Mucosa of rectum (tissue), 2 donors: ENCODE data around the gene ZSWIM1.
A peak's percentile ranks its signal among the peaks of the same experiment; 100 is the strongest.

Experiments used
- H3K27ac ChIP-seq, 2 donors: one replicate each; pipeline ENCODE4 v1.7.0; 2013; ENCODE audit warnings: inconsistent platforms in 2 of 2, low read depth in 2 of 2, low read length in 2 of 2
- H3K27me3 ChIP-seq, 2 donors: one replicate each; pipeline ENCODE4 v1.7.0; 2013; ENCODE audit warnings: low read length in 2 of 2; ENCODE audit not compliant: control insufficient read depth in 2 of 2, insufficient read depth in 2 of 2
- H3K36me3 ChIP-seq, 2 donors: one replicate each; pipeline ENCODE4 v1.7.0; 2013; ENCODE audit warnings: low read length in 2 of 2; ENCODE audit not compliant: control insufficient read depth in 2 of 2, insufficient read depth in 2 of 2
- H3K4me1 ChIP-seq, 2 donors: one replicate each; pipeline ENCODE4 v1.7.0; 2013; ENCODE audit warnings: low read length in 2 of 2, mild to moderate bottlenecking in 1 of 2; ENCODE audit not compliant: control insufficient read depth in 2 of 2, insufficient read depth in 2 of 2
- H3K4me3 ChIP-seq, 2 donors: one replicate each; pipeline ENCODE4 v1.7.0; 2013; ENCODE audit warnings: low read length in 2 of 2
- H3K9ac ChIP-seq, 2 donors: one replicate each; pipeline ENCODE4 v1.7.0; 2013; ENCODE audit warnings: low read length in 2 of 2, low read depth in 1 of 2, mild to moderate bottlenecking in 1 of 2
- H3K9me3 ChIP-seq, 2 donors: one replicate each; pipeline ENCODE4 v1.7.0; 2013; ENCODE audit warnings: low read length in 2 of 2; ENCODE audit not compliant: control insufficient read depth in 2 of 2
- donor health status: healthy.
- donor health status: Normal muscosa, but diverticular disease.

ZSWIM1 gene

GRCh38 chr20:45886590-45887345 is 5.7 kb downstream of the ZSWIM1 start:
- peaks cover 10 to 43% of the 10 kb centered on the region in 2 donors for H3K36me3 ChIP-seq
- H3K4me3 ChIP-seq = no peak overlapping the region
- H3K9ac ChIP-seq = no peak overlapping the region
- peaks cover 12 to 13% of the 10 kb centered on the region in 2 donors for H3K4me1 ChIP-seq
- no peaks in the 10 kb centered on the region for H3K27me3 ChIP-seq
- H3K27ac ChIP-seq = no peak overlapping the region
- H3K9me3 ChIP-seq = no peaks in the 10 kb centered on the region

DNA sequence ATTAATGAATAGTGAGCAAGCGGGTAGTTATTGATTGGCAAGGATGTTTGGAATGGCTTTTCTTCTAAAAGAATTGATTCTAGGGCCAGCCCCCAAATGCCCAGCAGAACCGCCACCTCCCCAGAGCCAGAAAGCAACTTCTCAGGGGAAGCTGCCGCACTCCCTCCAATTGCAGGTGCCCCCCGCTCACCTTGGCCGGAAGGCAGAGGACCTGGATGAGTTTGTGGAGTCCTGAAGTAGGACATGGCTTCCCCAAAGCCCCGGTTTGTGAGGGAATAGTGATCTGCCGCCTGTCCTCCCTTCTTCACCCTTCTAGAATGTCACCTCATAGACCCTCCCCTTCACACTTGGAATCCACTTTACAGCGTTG is 6.3 kb downstream of the ZSWIM1 start, which contains the start of gene SPATA25:
Gene SPATA25 (minus strand): TSS at position 277 of the 370 bp plus-strand sequence. CDS start 32 bp downstream, at position 245.
- Histone ChIP-seq H3K4me3 (no peak within 1 kb of the TSS), H3K36me3 (peaks cover 10 to 43% of the 10 kb centered on the region in 2 donors), H3K4me1 (peaks cover 18 to 19% of the 10 kb centered on the region in 2 donors), H3K27me3 (no peaks in the 10 kb centered on the region), H3K9me3 (no peaks in the 10 kb centered on the region), H3K27ac (no peak within 1 kb of the TSS), H3K9ac (no peak within 1 kb of the TSS)

DNA sequence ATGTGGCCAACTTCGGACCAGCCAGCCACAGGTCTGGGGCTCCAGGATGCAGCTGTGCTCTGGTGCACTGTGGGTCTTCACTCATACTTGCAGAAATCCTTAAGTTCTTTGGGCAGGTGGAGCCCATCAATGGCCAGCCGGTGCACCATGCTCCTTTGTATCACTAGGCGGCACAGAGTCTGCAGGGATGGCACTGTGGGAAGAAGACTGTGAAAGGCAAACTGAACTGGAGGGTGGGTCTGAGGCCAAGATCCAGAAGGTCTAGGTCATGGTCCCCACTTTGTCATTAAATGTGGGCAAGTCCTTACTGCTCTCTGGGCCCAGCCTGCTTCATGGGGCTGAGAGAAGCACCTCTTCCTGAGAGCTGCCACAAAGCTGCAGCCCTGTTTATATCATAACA is 7.7 kb downstream of the ZSWIM1 start:
- Histone ChIP-seq H3K9ac (no peak overlapping the region), H3K4me1 (peaks cover 30% of the 10 kb centered on the region in 2 donors), H3K9me3 (no peaks in the 10 kb centered on the region), H3K27ac (no peak overlapping the region), H3K4me3 (no peak overlapping the region), H3K36me3 (peaks cover 1 to 38% of the 10 kb centered on the region in 2 donors), H3K27me3 (no peaks in the 10 kb centered on the region)

- H3K4me1 ChIP-seq = peaks cover 30 to 31% of the 10 kb centered on the region in 2 donors
- H3K9ac ChIP-seq = peak overlapping the region; percentile 76 to 80
- H3K9me3 ChIP-seq = no peaks in the 10 kb centered on the region
- H3K27ac ChIP-seq = peak overlapping the region; percentile 65 to 80
- peak overlapping the region; percentile 80 to 82 for H3K4me3 ChIP-seq
- peaks cover 14 to 45% of the 10 kb centered on the region in 2 donors for H3K36me3 ChIP-seq
- H3K27me3 ChIP-seq = no peaks in the 10 kb centered on the region
Observed at GRCh38 chr20:45890077-45890984, 9.3 kb downstream of the ZSWIM1 start.

- peak within 1 kb of the TSS; percentile 80 to 82 for H3K4me3 ChIP-seq
- no peaks in the 10 kb centered on the region for H3K27me3 ChIP-seq
- peaks cover 16 to 47% of the 10 kb centered on the region in 2 donors for H3K36me3 ChIP-seq
- H3K9ac ChIP-seq = peak within 1 kb of the TSS; percentile 76 to 80
- H3K9me3 ChIP-seq = no peaks in the 10 kb centered on the region
- peaks cover 30 to 31% of the 10 kb centered on the region in 2 donors for H3K4me1 ChIP-seq
- peak within 1 kb of the TSS; percentile 65 to 80 for H3K27ac ChIP-seq
Observed at GRCh38 chr20:45890985-45891983, 10.3 kb downstream of the ZSWIM1 start, which contains the start of the genes CTSA and NEURL2. TSS of gene CTSA (plus strand) at chr20:45891335. CDS start at chr20:45891569, 234 bp downstream. TSS of gene NEURL2 (minus strand) at chr20:45891208. CDS start at chr20:45890991, 217 bp downstream.

DNA sequence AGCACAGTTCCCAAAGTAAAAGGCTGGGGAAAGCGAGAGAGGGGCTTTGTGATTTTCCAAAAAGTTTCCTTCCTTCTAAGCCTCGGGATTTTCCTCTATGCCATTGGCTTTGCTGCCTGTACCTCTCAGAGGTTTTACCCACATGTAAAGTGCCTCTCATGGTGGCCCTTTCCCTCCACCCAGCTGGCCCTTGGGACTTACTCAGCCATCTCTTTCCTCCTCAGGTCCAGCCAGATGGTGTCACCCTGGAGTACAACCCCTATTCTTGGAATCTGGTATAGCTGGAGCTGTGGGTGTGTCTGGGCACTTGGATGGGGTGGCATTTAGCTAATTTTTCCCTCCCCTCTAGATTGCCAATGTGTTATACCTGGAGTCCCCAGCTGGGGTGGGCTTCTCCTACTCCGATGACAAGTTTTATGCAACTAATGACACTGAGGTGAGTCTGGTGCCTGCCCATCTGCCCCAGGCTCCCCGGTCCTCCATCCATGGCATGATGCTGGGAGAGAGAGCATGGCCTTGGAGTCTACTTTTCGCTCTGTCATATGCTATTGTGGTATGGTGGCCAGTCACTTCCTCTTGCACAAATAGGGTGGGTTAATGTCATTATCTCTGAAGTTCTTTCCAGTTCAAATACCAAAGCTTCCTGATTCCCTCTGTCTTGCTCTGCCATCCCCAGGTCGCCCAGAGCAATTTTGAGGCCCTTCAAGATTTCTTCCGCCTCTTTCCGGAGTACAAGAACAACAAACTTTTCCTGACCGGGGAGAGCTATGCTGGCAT is 11.2 kb downstream of the ZSWIM1 start:
- peak overlapping the region; percentile 65 to 80 for H3K27ac ChIP-seq
- H3K4me3 ChIP-seq = peak overlapping the region; percentile 80 to 82
- H3K4me1 ChIP-seq = peaks cover 30 to 31% of the 10 kb centered on the region in 2 donors
- H3K9ac ChIP-seq = peak overlapping the region; percentile 76 to 80
- no peaks in the 10 kb centered on the region for H3K9me3 ChIP-seq
- H3K27me3 ChIP-seq = no peaks in the 10 kb centered on the region
- peaks cover 23 to 45% of the 10 kb centered on the region in 2 donors for H3K36me3 ChIP-seq

- Histone ChIP-seq H3K27me3 (no peaks in the 10 kb centered on the region), H3K9me3 (no peaks in the 10 kb centered on the region), H3K4me3 (peak overlapping the region; percentile 46 to 82), H3K36me3 (peaks cover 30 to 46% of the 10 kb centered on the region in 2 donors), H3K9ac (peak overlapping the region in 1 of 2 donors; percentile 41), H3K4me1 (peaks cover 30 to 31% of the 10 kb centered on the region in 2 donors), H3K27ac (peak overlapping the region; percentile 54 to 80)
Observed at GRCh38 chr20:45892828-45893500, 11.9 kb downstream of the ZSWIM1 start.

DNA sequence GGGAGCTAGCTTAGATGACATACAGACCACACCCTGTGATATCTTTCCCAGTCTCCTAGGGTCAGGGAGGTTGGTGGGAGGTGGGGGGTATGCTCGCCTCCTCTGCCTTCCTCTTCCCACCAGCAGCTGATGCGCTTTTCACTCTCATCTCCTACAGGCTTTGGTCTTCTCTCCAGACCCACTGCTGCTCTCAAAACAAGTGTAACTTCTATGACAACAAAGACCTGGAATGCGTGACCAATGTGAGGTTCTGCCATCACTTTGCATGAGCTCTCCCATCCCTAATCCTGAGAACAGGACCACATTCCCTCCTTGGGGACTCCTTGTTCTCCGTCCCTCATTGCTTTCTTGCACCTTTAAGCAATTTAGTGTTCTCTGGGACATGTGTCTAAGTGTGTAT is 12.8 kb downstream of the ZSWIM1 start:
- peaks cover 27 to 31% of the 10 kb centered on the region in 2 donors for H3K4me1 ChIP-seq
- peak overlapping the region in 1 of 2 donors; percentile 80 for H3K27ac ChIP-seq
- no peak overlapping the region for H3K4me3 ChIP-seq
- H3K9ac ChIP-seq = no peak overlapping the region
- H3K9me3 ChIP-seq = no peaks in the 10 kb centered on the region
- no peaks in the 10 kb centered on the region for H3K27me3 ChIP-seq
- H3K36me3 ChIP-seq = peaks cover 37 to 52% of the 10 kb centered on the region in 2 donors
